Testis (tissue), 2 donors: Measurements from ENCODE around the gene ITCH.

Experiments used
- POLR2A ChIP-seq: fragments of 450-650 bp; IDR thresholded peaks from one replicate; pipeline ENCODE4 v1.6.1; 2017; ENCODE audit warnings: antibody characterized with exemption, mild to moderate bottlenecking, moderate library complexity
- TF ChIP-seq, protein P1 (sequence below), 3 experiments: fragments of 450-650 bp in 2 of 3; fragments of 200-600 bp in 1 of 3; sonication (generic) in 1 of 3; IDR thresholded peaks; one replicate each; pipeline ENCODE4 v1.5.1; 2016 to 2019; ENCODE audit warnings: antibody characterized with exemption in 3 of 3, mild to moderate bottlenecking in 2 of 3, moderate library complexity in 1 of 3

DNA sequence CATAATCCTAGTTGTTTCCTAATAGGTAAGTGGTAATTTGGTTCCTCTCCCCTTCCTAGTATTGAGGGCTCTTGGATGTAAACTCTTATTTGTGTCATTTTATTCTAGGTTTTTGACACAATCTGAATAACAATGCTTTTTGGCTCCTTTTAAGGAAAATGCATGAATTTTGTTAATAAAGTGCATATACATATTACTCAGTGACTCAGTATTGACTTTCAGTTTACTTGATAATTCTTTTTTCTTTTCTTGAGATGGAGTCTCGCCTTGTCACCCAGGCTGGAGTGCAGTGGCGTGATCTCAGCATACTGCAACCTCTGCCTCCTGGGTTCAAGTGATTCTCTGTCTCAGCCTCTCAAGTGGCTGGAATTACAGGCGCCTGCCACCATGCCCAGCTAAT, 19.1 kb downstream of the ITCH start:
- TF ChIP-seq POLR2A, result no peak
- TF ChIP-seq, protein P1, sequence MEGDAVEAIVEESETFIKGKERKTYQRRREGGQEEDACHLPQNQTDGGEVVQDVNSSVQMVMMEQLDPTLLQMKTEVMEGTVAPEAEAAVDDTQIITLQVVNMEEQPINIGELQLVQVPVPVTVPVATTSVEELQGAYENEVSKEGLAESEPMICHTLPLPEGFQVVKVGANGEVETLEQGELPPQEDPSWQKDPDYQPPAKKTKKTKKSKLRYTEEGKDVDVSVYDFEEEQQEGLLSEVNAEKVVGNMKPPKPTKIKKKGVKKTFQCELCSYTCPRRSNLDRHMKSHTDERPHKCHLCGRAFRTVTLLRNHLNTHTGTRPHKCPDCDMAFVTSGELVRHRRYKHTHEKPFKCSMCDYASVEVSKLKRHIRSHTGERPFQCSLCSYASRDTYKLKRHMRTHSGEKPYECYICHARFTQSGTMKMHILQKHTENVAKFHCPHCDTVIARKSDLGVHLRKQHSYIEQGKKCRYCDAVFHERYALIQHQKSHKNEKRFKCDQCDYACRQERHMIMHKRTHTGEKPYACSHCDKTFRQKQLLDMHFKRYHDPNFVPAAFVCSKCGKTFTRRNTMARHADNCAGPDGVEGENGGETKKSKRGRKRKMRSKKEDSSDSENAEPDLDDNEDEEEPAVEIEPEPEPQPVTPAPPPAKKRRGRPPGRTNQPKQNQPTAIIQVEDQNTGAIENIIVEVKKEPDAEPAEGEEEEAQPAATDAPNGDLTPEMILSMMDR (IDR thresholded peaks at IDR 0.05), result no peak
